NCI-H2227 (cell line): Measurements from ENCODE around the gene PRKACA.

ENCODE experiments used
- DNase-seq: peaks from one replicate; lab custom pipeline; 2025; ENCODE audit not compliant: unreplicated experiment; lab: John Stamatoyannopoulos, UW

Gene PRKACA

DNA sequence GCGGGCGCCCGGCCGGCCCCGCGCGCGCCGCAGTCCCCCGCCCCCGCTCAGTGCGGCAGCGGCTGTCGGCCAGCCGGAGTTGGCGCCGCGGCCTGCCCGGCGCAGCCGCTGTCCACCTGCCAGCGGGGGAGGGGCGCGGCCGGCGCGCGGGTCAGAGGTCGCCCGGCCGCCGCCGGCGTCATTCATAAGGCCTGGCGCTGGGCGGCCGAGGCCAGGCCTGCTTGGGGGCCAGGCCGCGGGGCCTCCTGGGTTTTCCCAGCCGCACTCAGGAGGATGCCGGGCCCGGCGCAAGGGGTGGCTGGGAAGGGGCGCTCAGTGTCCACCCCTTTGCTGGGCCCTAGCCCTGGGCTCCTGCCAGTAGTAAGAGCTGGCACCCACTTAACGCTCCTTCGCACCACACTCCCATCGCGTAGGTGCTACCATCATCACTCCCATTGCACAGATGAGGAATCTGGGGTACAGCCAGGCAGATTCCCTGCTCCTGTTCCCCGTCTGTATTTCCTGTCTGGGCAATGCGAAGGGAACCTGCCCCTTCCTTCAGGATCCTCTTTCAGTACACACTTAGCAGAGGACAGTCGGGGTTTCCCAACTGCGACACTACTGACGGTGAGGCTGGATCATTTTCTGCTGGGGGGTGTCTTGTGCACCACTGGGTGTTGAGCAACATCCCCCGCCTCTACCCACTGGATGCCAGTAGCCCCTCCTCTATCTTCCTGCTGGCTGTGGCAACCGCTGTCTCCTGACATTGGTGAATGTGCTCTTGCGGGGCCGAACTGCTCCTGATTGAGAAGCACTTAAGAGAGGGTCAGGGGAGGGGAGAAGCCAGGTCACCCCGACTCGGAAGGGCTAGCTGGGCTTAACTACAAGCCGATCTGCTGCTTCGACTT is 846 bp upstream of the PRKACA start:
- peak; percentile 50 for DNase-seq

DNA sequence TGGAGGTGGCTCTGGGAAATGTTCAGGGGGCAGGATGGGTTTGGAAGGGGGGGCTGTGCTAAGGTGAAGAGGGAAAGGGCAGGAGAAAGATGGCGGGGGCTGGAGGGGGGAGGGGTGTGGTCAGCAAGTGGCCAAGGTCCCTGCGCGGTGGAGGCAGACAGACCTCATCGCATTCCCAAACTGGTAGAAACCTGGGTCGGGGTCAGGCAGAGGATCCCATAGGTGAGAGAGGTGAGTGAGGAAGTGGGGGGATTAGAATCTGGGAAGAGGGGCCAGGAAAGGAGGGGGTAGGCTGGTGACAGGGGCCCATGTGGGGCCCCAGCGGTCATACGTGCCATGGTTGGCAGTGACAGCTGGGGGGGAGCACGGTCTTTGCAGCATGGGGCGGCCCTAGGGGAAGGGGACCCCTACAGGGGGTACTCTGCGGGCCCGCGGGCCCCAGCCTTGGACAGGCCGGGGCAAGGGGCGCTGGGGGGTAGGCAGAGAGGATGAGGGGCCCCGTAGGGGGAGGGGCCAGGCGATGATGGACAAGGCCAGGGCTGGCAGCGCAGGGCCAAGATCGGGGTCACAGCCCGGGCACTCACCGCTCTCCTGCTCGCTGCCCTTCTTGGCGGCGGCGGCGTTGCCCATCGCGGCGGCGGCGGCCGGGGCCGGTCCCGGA is 514 bp downstream of the PRKACA start:
- DNase-seq: peak; percentile 13

DNA sequence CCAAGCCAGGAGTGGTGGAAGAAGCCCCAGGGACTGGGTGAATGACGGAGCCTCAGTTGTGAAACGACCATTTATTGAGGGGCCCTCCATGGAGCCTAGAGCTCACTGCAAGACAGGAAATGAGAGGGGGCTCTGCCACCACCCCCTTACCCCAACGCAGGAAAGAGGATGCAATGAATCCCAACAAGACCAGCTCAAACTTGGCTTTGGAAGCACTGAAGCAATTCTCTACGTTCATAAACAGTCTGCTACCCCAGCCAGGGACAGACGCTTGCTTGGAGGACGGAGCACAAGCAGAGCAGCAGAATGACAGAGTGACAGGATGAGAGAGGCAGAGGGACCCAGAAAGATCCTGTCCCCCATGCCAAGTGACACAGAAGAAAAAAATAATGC is 1.0 kb downstream of the PRKACA start:
- DNase-seq: no peak

DNA sequence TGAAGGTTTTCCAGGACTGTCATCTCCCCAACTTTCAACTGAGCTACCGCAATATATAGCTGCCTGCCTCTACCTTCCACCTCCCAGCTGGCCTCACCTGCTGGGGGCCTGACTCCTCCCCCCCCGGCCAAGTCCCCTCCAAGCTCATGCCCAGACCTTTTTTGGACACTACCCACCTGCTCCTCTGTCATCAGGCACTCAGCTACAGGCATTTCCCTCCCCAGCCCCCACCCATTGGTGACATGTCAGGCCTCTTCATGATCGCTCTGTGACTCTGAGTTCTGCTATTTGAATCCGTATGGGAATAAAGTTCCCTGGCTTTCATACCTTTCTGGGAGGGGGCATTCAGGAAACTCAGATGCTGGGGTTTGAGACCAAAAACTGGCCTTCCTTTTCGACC is 1.8 kb downstream of the PRKACA start:
- no peak for DNase-seq

DNA sequence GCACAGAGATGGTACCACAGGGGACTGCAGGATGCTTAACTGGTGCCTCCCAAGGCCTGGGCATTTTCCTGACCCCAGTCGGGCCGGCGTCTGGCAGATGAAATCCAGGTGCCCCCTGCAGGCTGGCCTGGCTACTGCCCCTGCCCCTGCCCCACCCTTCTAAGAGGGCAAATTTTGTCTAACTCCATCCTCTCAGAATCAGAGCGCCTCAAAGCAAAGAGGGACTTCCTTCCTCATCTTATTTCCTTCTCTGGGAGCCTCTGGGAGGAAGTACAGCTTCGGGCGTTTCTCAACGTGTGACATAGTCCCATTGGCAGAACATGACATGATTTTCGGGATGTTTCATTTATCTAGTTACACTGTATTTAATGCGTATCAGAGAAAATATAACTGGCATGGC is 2.7 kb downstream of the PRKACA start:
- no peak for DNase-seq

DNA sequence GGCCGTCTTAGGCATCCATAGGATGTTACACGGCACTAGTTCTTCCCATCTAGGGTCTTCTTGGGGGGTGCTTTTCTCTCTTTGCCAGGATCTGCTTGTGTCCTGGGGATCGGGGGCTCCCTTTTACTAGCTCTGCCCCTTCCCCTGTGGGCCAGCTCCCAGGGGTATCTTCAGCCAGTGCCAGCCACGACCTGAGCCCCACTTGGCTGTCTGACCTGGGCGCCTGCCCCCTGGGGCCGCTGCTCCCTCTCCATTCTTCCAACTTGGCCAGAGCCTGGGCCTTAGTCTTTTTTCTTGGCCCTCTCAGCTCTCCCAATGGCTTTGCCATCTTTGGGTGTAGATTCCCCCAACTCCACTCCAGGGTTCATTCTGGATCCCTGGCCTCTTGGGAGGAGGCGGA is 3.1 kb downstream of the PRKACA start:
- no peak for DNase-seq

DNA sequence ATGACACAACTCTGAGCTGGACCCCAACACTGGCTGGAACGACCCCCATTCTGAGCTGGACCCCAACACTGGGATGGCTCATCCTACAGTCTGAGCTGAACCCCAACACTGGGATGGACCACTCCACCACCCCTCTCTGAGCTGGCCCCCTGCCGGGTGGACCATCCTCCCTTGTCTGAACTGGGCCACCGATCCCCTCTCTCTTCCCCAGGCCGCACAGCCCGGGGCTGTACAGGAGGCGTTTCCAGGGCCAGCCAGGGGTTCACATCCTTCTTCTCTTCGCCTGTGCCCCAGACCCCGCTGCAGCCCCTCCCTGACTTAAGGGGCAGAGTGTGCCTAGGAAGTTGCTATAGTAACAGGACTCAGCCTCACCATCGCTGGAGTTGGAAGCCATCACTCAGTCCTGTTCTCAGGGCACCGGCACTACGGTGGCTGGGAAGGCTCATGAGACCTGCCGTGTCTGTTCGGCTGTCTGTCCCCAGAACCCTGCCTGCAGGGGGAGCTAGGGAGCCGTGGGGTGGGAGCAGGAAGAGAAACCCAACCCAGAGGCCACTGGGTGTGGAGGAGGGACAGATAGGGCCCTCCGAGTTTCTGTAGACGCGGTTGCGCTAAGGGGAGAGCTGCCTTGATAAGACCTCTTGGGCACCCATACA is 3.7 kb downstream of the PRKACA start:
- DNase-seq: no peak

DNA sequence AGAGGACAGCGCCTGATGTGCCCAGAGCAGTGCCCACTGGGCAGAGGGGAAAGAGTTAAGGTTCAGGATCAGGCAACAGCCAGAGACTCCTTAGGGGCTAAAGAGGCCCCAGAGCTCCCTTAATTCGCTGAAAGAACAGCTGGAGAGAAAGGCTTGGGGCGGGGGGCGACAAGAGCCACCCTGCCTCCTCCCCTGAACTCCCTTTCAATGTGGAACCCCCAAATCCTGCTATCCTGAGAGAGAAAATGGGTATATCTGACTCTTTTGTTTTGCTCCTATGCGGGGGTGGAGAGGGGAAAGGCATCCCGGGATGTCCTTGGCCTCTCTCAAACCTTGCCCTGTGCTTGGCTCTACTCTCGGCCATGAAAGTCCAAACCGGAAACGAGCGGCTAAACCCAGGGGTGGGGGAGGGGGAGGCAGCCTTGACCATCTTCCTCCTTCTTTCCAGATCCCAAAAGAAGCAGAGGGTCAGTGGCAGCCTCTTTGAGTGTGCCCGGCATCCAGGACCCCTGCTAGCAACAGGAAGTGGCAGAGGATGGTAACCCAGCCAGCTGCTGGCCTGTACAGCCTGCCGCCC is 4.7 kb downstream of the PRKACA start:
- DNase-seq: no peak

DNA sequence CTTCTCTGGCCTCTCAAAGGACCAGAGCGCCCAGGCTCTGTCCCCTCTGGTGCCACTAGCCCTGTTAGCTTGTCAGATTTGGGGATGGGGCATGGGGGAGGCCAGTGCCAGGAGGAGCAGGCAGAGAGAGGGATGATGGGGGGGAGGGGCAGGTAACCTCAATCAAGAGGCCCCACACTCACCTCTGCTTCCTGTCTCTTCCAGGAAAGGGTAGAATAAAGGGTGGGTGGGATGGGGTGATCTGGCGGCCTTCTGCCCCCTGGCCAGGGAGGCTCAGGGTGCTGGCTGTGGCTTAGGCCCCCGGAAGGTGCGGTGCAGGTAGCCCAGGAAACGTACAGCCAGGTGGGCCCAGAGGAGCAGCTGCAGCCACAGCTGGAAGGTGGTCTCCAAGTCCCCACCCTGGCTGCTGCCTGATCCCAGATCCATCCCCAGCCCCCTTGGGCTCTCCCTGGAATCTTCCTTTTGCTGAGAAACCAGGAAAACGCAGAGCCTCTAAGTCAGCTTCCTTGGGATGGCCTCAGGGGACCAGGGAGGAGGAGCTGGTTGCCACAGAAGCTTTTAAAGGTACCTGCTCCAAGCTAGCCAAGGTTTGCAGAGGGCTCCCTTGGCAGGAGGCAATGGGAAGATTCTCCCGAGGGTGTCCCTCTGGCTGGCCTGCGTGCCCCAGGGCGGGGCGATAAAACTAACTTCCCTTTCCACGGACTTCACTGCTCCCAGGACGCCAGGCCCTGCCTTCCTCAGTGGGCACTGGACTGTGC is 5.3 kb downstream of the PRKACA start:
- no peak for DNase-seq

DNA sequence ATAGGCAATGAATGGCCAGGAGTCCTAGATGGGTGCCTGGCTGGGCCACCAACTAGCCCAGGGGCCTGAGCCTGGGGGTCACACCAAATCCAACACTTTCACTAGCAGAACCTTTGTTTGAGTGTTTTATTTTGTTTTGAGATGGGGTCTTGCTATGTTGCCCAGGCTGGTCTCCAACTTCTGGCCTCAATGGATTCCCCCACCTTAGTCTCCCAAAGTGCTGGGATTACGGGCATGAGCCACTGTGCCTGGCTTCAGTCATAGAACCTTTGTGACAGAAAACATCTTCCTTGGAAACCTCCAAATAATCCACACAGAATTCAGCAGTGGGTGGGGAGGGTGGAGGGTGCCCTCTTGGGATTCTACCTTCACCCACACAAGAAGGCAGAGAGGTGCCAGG is 6.1 kb downstream of the PRKACA start:
- no peak for DNase-seq

DNA sequence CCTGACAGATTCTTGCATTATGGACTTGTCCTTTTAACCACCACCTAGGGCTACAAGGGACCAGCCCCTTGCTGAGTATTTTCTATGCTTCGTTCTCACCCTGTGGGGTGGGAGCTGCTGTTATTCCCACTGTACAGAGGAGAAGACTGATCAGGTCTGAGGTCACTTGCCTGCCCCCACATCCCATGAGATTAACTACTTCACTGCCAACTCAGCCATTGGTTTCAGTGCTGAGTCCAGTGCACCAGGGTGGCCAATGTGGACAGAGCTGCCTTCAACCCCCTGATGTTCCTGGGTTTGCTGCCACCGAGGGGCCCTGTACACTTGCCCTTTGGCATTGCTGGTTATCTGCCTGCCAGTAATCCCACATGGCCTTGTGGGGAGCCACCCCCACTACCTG is 6.9 kb downstream of the PRKACA start:
- DNase-seq: no peak

DNA sequence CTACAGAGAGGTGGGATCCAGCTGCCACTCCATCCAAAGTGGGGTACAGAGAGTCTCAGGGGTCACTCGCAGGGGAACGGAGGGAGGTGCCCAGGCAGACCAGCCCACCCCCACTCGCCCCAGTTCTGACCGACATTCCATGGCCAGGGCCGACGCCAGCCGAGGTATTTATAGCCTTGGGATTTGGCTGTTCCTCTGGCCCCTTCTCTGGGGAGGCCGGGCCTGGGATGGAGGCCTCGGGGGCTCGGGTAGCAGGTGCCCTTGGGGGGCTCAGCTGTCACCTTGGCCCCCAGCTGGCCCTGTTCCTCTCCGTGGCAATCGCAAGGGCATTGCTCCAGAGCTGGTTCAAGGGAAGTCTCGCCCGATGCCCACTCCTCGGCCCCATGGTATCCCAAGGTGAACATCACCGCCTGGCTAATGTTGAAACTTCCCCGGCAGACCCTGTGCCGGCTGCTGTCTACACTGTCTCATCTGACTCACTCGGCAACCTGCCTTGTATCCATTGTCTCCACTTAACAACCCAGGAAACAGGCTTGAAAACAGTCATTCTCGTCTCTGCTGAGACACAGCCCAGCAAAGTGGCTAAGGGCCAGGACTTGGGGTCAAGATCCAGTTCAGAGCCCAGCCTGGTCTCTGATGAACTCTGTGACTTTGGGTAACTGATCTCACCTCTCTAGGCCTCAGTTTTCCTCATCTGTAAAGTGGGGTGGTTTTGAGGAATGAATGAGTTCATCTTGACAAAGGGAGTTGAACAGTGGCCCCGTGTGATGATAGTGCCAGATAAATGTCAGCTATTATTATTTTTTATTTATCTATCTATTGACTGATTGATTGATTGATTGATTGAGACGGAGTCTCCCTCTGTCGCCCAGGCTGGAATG is 9.7 kb downstream of the PRKACA start:
- no peak for DNase-seq

DNA sequence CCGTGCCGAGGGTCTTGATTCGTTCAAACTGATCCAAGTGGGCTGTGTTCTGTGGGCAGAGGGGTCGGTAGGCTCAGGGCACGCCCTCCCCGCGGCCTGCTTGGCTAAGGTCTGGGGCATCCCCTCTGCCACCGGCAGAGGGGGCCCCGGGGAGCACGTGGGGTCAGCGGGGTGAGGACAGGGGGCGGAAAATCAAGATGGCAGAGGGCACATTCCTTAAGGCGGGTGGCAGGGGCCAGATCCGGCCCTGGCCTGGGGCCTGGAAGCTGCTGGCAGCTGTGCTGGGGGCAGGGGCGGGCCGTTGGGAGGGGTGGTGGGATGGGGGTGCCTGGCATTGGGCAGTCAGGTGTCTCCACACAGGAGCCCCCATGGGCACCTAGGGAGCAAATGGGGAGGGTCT is 10.7 kb downstream of the PRKACA start:
- no peak for DNase-seq

DNA sequence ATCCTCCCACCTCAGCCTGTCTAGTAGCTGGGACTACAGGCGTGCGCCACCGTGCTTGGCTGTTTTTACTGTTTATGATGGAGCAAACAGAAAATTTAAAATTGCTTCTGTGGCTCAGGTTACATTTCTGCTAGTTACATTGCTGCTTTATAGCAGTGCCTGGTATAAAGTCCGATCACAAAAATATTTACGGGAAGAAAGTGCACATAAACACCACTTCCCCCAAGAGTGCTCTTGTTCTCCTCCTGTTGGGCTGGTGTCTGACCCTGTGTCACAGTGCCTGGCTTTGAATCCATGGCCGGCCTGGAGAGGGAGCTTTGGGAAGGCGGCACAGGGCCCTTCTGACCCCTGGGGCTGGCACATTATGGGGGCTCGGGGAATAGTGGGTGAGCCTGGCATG is 11.9 kb downstream of the PRKACA start:
- no peak for DNase-seq

DNA sequence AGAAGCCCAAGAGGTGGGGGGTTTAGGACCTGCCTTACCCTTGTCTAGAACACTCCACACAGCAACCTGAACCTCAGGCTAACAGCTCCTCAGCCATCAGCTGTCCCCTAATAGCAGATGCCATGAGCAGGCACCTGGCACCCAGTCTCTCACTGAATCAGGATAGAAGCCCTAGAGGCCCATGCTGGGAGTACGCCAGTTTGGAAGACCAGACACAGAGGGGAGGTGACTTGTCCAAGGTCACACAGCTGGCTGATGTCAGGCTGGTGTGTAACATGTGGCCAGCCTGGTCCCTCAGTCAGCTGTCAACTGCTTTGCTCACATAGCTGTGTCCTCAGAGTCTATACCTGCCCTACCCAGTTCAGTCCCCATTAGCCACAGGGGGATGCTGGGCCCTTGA is 14.3 kb downstream of the PRKACA start:
- DNase-seq: no peak

DNA sequence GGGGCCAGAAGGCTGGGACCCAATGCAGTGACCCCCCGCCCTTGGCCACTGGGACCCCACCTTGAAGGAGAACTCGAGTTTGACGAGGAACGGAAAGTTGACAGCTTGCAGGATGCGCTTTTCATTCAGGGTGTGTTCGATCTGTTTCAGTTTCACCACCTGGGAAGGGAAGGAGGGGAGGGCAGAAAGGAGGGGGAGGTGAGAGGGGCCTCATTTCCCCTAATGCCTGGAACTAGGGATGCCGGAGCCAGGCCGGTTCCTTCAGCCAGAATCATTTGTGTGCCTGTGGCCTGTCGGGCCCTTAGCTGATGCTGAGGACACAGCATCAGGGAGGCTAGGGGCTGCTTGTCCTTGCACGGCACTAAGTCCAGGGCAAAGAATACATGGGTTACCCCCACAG is 14.8 kb downstream of the PRKACA start:
- DNase-seq: no peak

DNA sequence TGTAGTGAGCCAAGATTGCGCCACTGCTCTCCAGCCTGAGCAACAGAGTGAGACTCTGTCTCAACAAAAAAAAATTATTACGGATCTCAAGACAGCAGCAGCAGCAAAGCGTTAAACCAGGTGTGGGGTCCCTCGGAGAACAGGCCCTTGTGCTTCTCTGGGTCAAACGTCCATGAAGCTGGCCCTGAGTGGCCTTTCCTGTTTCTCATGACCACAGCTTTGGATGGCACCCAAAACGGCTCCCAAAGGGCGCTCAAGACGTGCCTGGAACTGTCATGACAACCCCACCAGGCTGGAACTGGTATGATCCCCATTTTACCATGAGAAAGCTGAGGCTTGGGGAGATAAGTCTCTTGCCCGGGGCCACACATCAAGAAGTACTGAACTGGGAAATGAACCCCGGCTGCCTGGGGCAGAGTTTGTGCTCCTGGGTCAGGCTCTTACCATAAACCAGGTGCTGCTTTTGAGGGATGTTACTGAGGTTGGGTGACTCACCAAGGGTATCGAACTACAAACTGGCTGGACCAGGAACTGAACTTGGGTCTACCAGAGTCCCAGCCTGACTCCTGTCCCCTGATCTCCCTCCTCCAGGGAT is 15.4 kb downstream of the PRKACA start:
- DNase-seq: no peak

DNA sequence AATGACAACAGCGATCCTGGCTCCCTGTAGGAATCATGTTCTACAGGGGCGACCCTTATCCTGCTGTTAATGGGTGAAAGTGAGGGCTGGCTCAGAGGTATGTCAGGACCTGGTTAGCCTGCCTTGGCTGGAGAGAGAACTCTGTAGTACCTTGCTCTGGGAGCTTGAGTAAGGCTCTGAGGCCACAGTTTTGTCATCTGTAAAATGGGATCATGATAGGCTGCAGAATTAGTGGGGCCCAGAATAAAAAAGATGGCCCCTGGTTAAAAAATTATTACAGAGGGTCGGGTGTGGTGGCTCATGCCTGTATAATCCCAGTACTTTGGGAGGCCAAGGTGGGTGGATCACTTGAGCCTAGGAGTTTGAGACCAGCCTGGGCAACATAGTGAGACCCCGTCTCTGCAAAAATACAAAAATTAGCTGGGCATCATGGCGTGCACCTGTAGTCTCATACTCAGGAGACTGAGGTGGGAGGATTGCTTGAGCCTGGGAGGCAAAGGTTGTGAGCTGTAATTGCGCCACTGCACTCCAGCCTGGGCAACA is 16.5 kb downstream of the PRKACA start:
- no peak for DNase-seq

DNA sequence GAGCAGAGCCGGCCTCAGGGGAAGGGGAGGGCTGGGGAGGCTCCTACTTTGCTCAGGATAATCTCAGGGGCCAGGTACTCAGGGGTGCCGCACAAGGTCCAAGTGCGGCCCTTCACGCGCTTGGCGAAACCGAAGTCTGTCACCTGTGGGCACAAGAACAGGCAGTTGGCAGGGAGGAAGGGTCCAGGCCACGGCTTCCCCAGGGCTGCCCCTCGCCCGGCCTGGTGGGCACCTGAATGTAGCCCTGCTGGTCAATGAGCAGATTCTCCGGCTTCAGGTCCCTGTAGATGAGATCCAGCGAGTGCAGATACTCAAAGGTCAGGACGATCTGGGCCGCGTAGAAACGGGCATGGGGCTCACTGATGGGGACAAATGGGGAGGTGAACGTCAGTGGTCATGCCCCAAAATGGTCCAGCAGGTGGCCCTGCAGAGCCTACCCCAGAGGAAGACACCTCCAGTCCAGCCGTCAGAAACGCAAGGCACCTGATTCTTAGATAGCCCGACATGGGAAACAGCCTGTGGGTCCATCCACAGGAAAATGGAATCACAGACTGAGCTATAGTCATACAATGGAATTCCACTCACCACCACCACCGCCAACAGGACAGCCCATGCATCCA is 19.9 kb downstream of the PRKACA start:
- no peak for DNase-seq
